ENCODE results near the gene EYA4. TPM values are rescaled to one million over a fixed set of nuclear protein-coding genes. Genes with fewer than 3 reads are reported as not detected.
"Not testable (repeated sequence)": the region's sequence is repeated elsewhere in the genome, so short reads cannot be mapped to it uniquely, and the experiment has no call there.

The EYA4 gene
- polyA plus RNA-seq, 4 donors, result 0.03 to 0.22 (median 0.22) TPM; not detected in 1

GRCh38 chr6:133549371-133549801 is 308.2 kb downstream of the EYA4 start:
- FAIRE-seq (no peak), DNase-seq (no peak)

GRCh38 chr6:133550026-133550425 is 308.9 kb downstream of the EYA4 start:
- DNase-seq, result no peak
- H3K27ac ChIP-seq (ENCODE audit: low read depth in 1 of 3, low read length in 2 of 3), result no peak overlapping the region
- H3K9me3 ChIP-seq (ENCODE audit: control insufficient read depth in 2 of 2, insufficient read depth in 1 of 2, low read depth in 1 of 2, low read length in 1 of 2), result no peaks in the 10 kb centered on the region
- no peaks in the 10 kb centered on the region for H3K36me3 ChIP-seq (ENCODE audit: control insufficient read depth in 3 of 3, insufficient read depth in 2 of 3, low read depth in 1 of 3, low read length in 3 of 3)
- 62 to 73% (median 72%) methylated on average over 2 of the region's 2 CpGs for whole genome bisulfite sequencing, 3 donors
- no peak overlapping the region for H3K4me3 ChIP-seq (ENCODE audit: low read depth in 1 of 3, low read length in 3 of 3)
- H3K4me1 ChIP-seq (ENCODE audit: control insufficient read depth in 3 of 3, insufficient read depth in 2 of 3, low read depth in 1 of 3, low read length in 2 of 3), result no peaks in the 10 kb centered on the region
- H3K27me3 ChIP-seq (ENCODE audit: control insufficient read depth in 3 of 3, insufficient read depth in 3 of 3, low read length in 3 of 3), result no peaks in the 10 kb centered on the region
- no peak for FAIRE-seq

More at GRCh38 chr6:133549371-133549801, 308.2 kb downstream of the EYA4 start:
- Histone ChIP-seq H3K4me3 (ENCODE audit: low read depth in 1 of 3, low read length in 3 of 3) (no peak overlapping the region), H3K36me3 (ENCODE audit: control insufficient read depth in 3 of 3, insufficient read depth in 2 of 3, low read depth in 1 of 3, low read length in 3 of 3) (no peaks in the 10 kb centered on the region), H3K9me3 (ENCODE audit: control insufficient read depth in 2 of 2, insufficient read depth in 1 of 2, low read depth in 1 of 2, low read length in 1 of 2) (no peaks in the 10 kb centered on the region), H3K27me3 (ENCODE audit: control insufficient read depth in 3 of 3, insufficient read depth in 3 of 3, low read length in 3 of 3) (no peaks in the 10 kb centered on the region), H3K4me1 (ENCODE audit: control insufficient read depth in 3 of 3, insufficient read depth in 2 of 3, low read depth in 1 of 3, low read length in 2 of 3) (no peaks in the 10 kb centered on the region), H3K27ac (ENCODE audit: low read depth in 1 of 3, low read length in 2 of 3) (no peak overlapping the region)
- WGBS, 3 donors, result 35 to 60% (median 38%) methylated on average over 4 of the region's 4 CpGs

- no peaks in the 10 kb centered on the region for H3K9me3 ChIP-seq (ENCODE audit: control insufficient read depth in 2 of 2, insufficient read depth in 1 of 2, low read depth in 1 of 2, low read length in 1 of 2)
- no peaks in the 10 kb centered on the region for H3K4me1 ChIP-seq (ENCODE audit: control insufficient read depth in 3 of 3, insufficient read depth in 2 of 3, low read depth in 1 of 3, low read length in 2 of 3)
- H3K27me3 ChIP-seq (ENCODE audit: control insufficient read depth in 3 of 3, insufficient read depth in 3 of 3, low read length in 3 of 3), result no peaks in the 10 kb centered on the region
- WGBS, 3 donors, result 81 to 88% (median 81%) methylated on average over 3 of the region's 3 CpGs
- no peak overlapping the region for H3K27ac ChIP-seq (ENCODE audit: low read depth in 1 of 3, low read length in 2 of 3)
- FAIRE-seq, result no peak
- DNase-seq, result no peak
- H3K4me3 ChIP-seq (ENCODE audit: low read depth in 1 of 3, low read length in 3 of 3), result no peak overlapping the region
- H3K36me3 ChIP-seq (ENCODE audit: control insufficient read depth in 3 of 3, insufficient read depth in 2 of 3, low read depth in 1 of 3, low read length in 3 of 3), result no peaks in the 10 kb centered on the region
Measured at GRCh38 chr6:133551436-133551835, 310.3 kb downstream of the EYA4 start.

- Histone ChIP-seq H3K9me3 (ENCODE audit: control insufficient read depth in 2 of 2, insufficient read depth in 1 of 2, low read depth in 1 of 2, low read length in 1 of 2) (no peaks in the 10 kb centered on the region), H3K4me3 (ENCODE audit: low read depth in 1 of 3, low read length in 3 of 3) (no peak overlapping the region), H3K4me1 (ENCODE audit: control insufficient read depth in 3 of 3, insufficient read depth in 2 of 3, low read depth in 1 of 3, low read length in 2 of 3) (no peaks in the 10 kb centered on the region), H3K36me3 (ENCODE audit: control insufficient read depth in 3 of 3, insufficient read depth in 2 of 3, low read depth in 1 of 3, low read length in 3 of 3) (no peaks in the 10 kb centered on the region), H3K27ac (ENCODE audit: low read depth in 1 of 3, low read length in 2 of 3) (no peak overlapping the region), H3K27me3 (ENCODE audit: control insufficient read depth in 3 of 3, insufficient read depth in 3 of 3, low read length in 3 of 3) (no peaks in the 10 kb centered on the region)
- 60 to 67% (median 64%) methylated on average over 6 of the region's 6 CpGs for WGBS, 3 donors
- no peak for FAIRE-seq
- peak in 1 of 2 donors; percentile 19 for DNase-seq
Measured at GRCh38 chr6:133551847-133552341, 310.7 kb downstream of the EYA4 start.

- WGBS, 3 donors, result 6 to 9% (median 7%) methylated on average over 4 of the region's 4 CpGs
- no peaks in the 10 kb centered on the region for H3K4me1 ChIP-seq (ENCODE audit: control insufficient read depth in 3 of 3, insufficient read depth in 2 of 3, low read depth in 1 of 3, low read length in 2 of 3)
- H3K27ac ChIP-seq (ENCODE audit: low read depth in 1 of 3, low read length in 2 of 3), result no peak overlapping the region
- DNase-seq, result peak; percentile 34 to 46
- H3K4me3 ChIP-seq (ENCODE audit: low read depth in 1 of 3, low read length in 3 of 3), result no peak overlapping the region
- no peaks in the 10 kb centered on the region for H3K36me3 ChIP-seq (ENCODE audit: control insufficient read depth in 3 of 3, insufficient read depth in 2 of 3, low read depth in 1 of 3, low read length in 3 of 3)
- no peak for FAIRE-seq
- no peaks in the 10 kb centered on the region for H3K9me3 ChIP-seq (ENCODE audit: control insufficient read depth in 2 of 2, insufficient read depth in 1 of 2, low read depth in 1 of 2, low read length in 1 of 2)
- H3K27me3 ChIP-seq (ENCODE audit: control insufficient read depth in 3 of 3, insufficient read depth in 3 of 3, low read length in 3 of 3), result no peaks in the 10 kb centered on the region
Measured at GRCh38 chr6:133553652-133554051, 312.5 kb downstream of the EYA4 start.

GRCh38 chr6:133554121-133554520 is 313.0 kb downstream of the EYA4 start:
- H3K4me3 ChIP-seq (ENCODE audit: low read depth in 1 of 3, low read length in 3 of 3); DNase-seq; H3K4me1 ChIP-seq (ENCODE audit: control insufficient read depth in 3 of 3, insufficient read depth in 2 of 3, low read depth in 1 of 3, low read length in 2 of 3); H3K36me3 ChIP-seq (ENCODE audit: control insufficient read depth in 3 of 3, insufficient read depth in 2 of 3, low read depth in 1 of 3, low read length in 3 of 3); H3K27ac ChIP-seq (ENCODE audit: low read depth in 1 of 3, low read length in 2 of 3); H3K9me3 ChIP-seq (ENCODE audit: control insufficient read depth in 2 of 2, insufficient read depth in 1 of 2, low read depth in 1 of 2, low read length in 1 of 2); H3K27me3 ChIP-seq (ENCODE audit: control insufficient read depth in 3 of 3, insufficient read depth in 3 of 3, low read length in 3 of 3); FAIRE-seq: not testable (repeated sequence)
- 86 to 100% (median 92%) methylated on average over 1 of the region's 1 CpG for WGBS, 3 donors

- no peak for DNase-seq
- H3K4me3 ChIP-seq (ENCODE audit: low read depth in 1 of 3, low read length in 3 of 3), result no peak overlapping the region
- no peak for FAIRE-seq
- no peaks in the 10 kb centered on the region for H3K36me3 ChIP-seq (ENCODE audit: control insufficient read depth in 3 of 3, insufficient read depth in 2 of 3, low read depth in 1 of 3, low read length in 3 of 3)
- peaks cover 0 to 14% of the 10 kb centered on the region in 2 donors for H3K9me3 ChIP-seq (ENCODE audit: control insufficient read depth in 2 of 2, insufficient read depth in 1 of 2, low read depth in 1 of 2, low read length in 1 of 2)
- H3K27me3 ChIP-seq (ENCODE audit: control insufficient read depth in 3 of 3, insufficient read depth in 3 of 3, low read length in 3 of 3), result no peaks in the 10 kb centered on the region
- 57 to 72% (median 65%) methylated on average over 2 of the region's 2 CpGs for WGBS, 3 donors
- H3K27ac ChIP-seq (ENCODE audit: low read depth in 1 of 3, low read length in 2 of 3), result no peak overlapping the region
- H3K4me1 ChIP-seq (ENCODE audit: control insufficient read depth in 3 of 3, insufficient read depth in 2 of 3, low read depth in 1 of 3, low read length in 2 of 3), result no peaks in the 10 kb centered on the region
Measured at GRCh38 chr6:133555685-133556084, 314.5 kb downstream of the EYA4 start.

- Histone ChIP-seq H3K36me3 (ENCODE audit: control insufficient read depth in 3 of 3, insufficient read depth in 2 of 3, low read depth in 1 of 3, low read length in 3 of 3) (no peaks in the 10 kb centered on the region), H3K9me3 (ENCODE audit: control insufficient read depth in 2 of 2, insufficient read depth in 1 of 2, low read depth in 1 of 2, low read length in 1 of 2) (peaks cover 0 to 16% of the 10 kb centered on the region in 2 donors)
- WGBS, 3 donors, result 70 to 78% (median 77%) methylated on average over 2 of the region's 2 CpGs
Measured at GRCh38 chr6:133559926-133560325, 318.8 kb downstream of the EYA4 start.

GRCh38 chr6:133567636-133568035 is 326.5 kb downstream of the EYA4 start:
- no peak for FAIRE-seq
- H3K4me1 ChIP-seq (ENCODE audit: control insufficient read depth in 3 of 3, insufficient read depth in 2 of 3, low read depth in 1 of 3, low read length in 2 of 3), result peaks cover 0 to 3% (median 0%) of the 10 kb centered on the region in 3 donors
- WGBS, 3 donors, result 76 to 85% (median 81%) methylated on average over 6 of the region's 6 CpGs

More at GRCh38 chr6:133559926-133560325, 318.8 kb downstream of the EYA4 start:
- no peak overlapping the region for H3K4me3 ChIP-seq (ENCODE audit: low read depth in 1 of 3, low read length in 3 of 3)
- no peaks in the 10 kb centered on the region for H3K4me1 ChIP-seq (ENCODE audit: control insufficient read depth in 3 of 3, insufficient read depth in 2 of 3, low read depth in 1 of 3, low read length in 2 of 3)
- no peak overlapping the region for H3K27ac ChIP-seq (ENCODE audit: low read depth in 1 of 3, low read length in 2 of 3)
- FAIRE-seq (no peak), DNase-seq (no peak)
- no peaks in the 10 kb centered on the region for H3K27me3 ChIP-seq (ENCODE audit: control insufficient read depth in 3 of 3, insufficient read depth in 3 of 3, low read length in 3 of 3)

More at GRCh38 chr6:133567636-133568035, 326.5 kb downstream of the EYA4 start:
- Histone ChIP-seq H3K36me3 (ENCODE audit: control insufficient read depth in 3 of 3, insufficient read depth in 2 of 3, low read depth in 1 of 3, low read length in 3 of 3) (no peaks in the 10 kb centered on the region), H3K27ac (ENCODE audit: low read depth in 1 of 3, low read length in 2 of 3) (no peak overlapping the region), H3K4me3 (ENCODE audit: low read depth in 1 of 3, low read length in 3 of 3) (no peak overlapping the region), H3K9me3 (ENCODE audit: control insufficient read depth in 2 of 2, insufficient read depth in 1 of 2, low read depth in 1 of 2, low read length in 1 of 2) (no peaks in the 10 kb centered on the region), H3K27me3 (ENCODE audit: control insufficient read depth in 3 of 3, insufficient read depth in 3 of 3, low read length in 3 of 3) (no peaks in the 10 kb centered on the region)
- DNase-seq, result no peak

Measured in small intestine (tissue), 7 donors.